Mesenchymal stem cell (in vitro differentiated cells and primary cell): ENCODE data around the gene ENGASE.

Experiments used
- DNase-seq: peaks from one replicate; pipeline ENCODE4 v3.0.0-alpha.2; 2013
- H2AFZ ChIP-seq: one replicate; pipeline ENCODE4 v1.6.1; 2013; ENCODE audit warnings: low read depth, mild to moderate bottlenecking, control low read depth, inconsistent platforms, low read length, moderate library complexity
- H2AK5ac ChIP-seq: 2 replicates; pipeline ENCODE4 v1.6.1; 2013; ENCODE audit warnings: low read length, moderate library complexity, mild to moderate bottlenecking, inconsistent platforms; ENCODE audit not compliant: severe bottlenecking
- H2BK120ac ChIP-seq: one replicate; pipeline ENCODE4 v1.6.1; 2013; ENCODE audit warnings: low read depth, mild to moderate bottlenecking, inconsistent platforms, low read length, moderate library complexity
- H2BK12ac ChIP-seq, 2 experiments: one replicate each; pipeline ENCODE4 v1.6.1; 2013; ENCODE audit warnings: inconsistent platforms in 2 of 2, low read length in 2 of 2, mild to moderate bottlenecking in 2 of 2, moderate library complexity in 2 of 2, control low read depth in 1 of 2
- H2BK15ac ChIP-seq: one replicate; pipeline ENCODE4 v1.6.1; 2013; ENCODE audit warnings: mild to moderate bottlenecking, low read depth, inconsistent platforms; ENCODE audit not compliant: poor library complexity, severe bottlenecking
- H2BK5ac ChIP-seq: 2 replicates; pipeline ENCODE4 v1.6.1; 2013; ENCODE audit warnings: low read depth, mild to moderate bottlenecking, low read length, control low read depth, inconsistent platforms; ENCODE audit not compliant: poor library complexity, severe bottlenecking
- H3K14ac ChIP-seq, 2 experiments: one replicate each; pipeline ENCODE4 v1.6.1; 2013; ENCODE audit warnings: inconsistent platforms in 2 of 2, low read length in 2 of 2, control low read depth in 1 of 2, mild to moderate bottlenecking in 1 of 2, moderate library complexity in 1 of 2
- H3K18ac ChIP-seq, 2 experiments: one replicate each; pipeline ENCODE4 v1.6.1; 2013; ENCODE audit warnings: inconsistent platforms in 2 of 2, low read length in 2 of 2, control low read depth in 1 of 2, low read depth in 1 of 2, mild to moderate bottlenecking in 1 of 2
- H3K23ac ChIP-seq, 2 experiments: one replicate each; pipeline ENCODE4 v1.6.1; 2013; ENCODE audit warnings: inconsistent platforms in 2 of 2, low read length in 2 of 2, mild to moderate bottlenecking in 2 of 2, moderate library complexity in 2 of 2, control low read depth in 1 of 2
- H3K27ac ChIP-seq: 2 replicates; pipeline ENCODE4 v1.5.1; 2013; ENCODE audit warnings: mild to moderate bottlenecking, moderate library complexity, low read length, control low read depth, inconsistent platforms; ENCODE audit not compliant: poor library complexity, severe bottlenecking
- H3K27me3 ChIP-seq, 2 experiments: 2 replicates each; pipeline versions ENCODE4 v1.6.1 to v1.7.0; 2013; ENCODE audit warnings: low read length in 2 of 2, mild to moderate bottlenecking in 2 of 2, moderate library complexity in 2 of 2, control low read depth in 1 of 2, inconsistent platforms in 1 of 2; ENCODE audit not compliant: control insufficient read depth in 1 of 2, insufficient read depth in 1 of 2
- H3K36me3 ChIP-seq, 2 experiments: 2 replicates each; pipeline versions ENCODE4 v1.6.1 to v1.7.0; 2013; ENCODE audit warnings: low read length in 2 of 2, control low read depth in 1 of 2, inconsistent platforms in 1 of 2, low read depth in 1 of 2, mild to moderate bottlenecking in 1 of 2; ENCODE audit not compliant: insufficient read depth in 2 of 2, control insufficient read depth in 1 of 2
- H3K4ac ChIP-seq, 2 experiments: one replicate each; pipeline ENCODE4 v1.6.1; 2013; ENCODE audit warnings: inconsistent platforms in 2 of 2, low read length in 2 of 2, mild to moderate bottlenecking in 2 of 2, moderate library complexity in 2 of 2, control low read depth in 1 of 2, low read depth in 1 of 2
- H3K4me1 ChIP-seq: 2 replicates; pipeline ENCODE4 v1.6.1; 2013; ENCODE audit warnings: low read depth, low read length, control low read depth; ENCODE audit not compliant: control insufficient read depth, insufficient read depth
- H3K4me2 ChIP-seq: 2 replicates; pipeline ENCODE4 v1.6.1; 2013; ENCODE audit warnings: low read length, mild to moderate bottlenecking, inconsistent platforms; ENCODE audit not compliant: poor library complexity, severe bottlenecking
- H3K4me3 ChIP-seq, 2 experiments: 2 replicates each; pipeline versions ENCODE4 v1.5.1 to v1.7.0; 2013; ENCODE audit warnings: low read length in 2 of 2, mild to moderate bottlenecking in 2 of 2, control low read depth in 1 of 2, low read depth in 1 of 2; ENCODE audit not compliant: insufficient read depth in 1 of 2
- H3K79me1 ChIP-seq: replicated peaks from 2 replicates; pipeline ENCODE4 v1.6.1; 2013; ENCODE audit warnings: mild to moderate bottlenecking, control low read depth, low read length, inconsistent platforms; ENCODE audit not compliant: poor library complexity, severe bottlenecking
- H3K9ac ChIP-seq: 2 replicates; pipeline ENCODE4 v1.7.0; 2013; ENCODE audit warnings: mild to moderate bottlenecking, low read length, moderate library complexity
- H3K9me3 ChIP-seq: 2 replicates; pipeline ENCODE4 v1.7.0; 2013; ENCODE audit warnings: mild to moderate bottlenecking, low read length; ENCODE audit not compliant: control insufficient read depth
- H4K8ac ChIP-seq: one replicate; pipeline ENCODE4 v1.6.1; 2013; ENCODE audit warnings: inconsistent platforms, mild to moderate bottlenecking, low read length, moderate library complexity
- H4K91ac ChIP-seq: one replicate; pipeline ENCODE4 v1.6.1; 2013; ENCODE audit warnings: mild to moderate bottlenecking, low read length, inconsistent platforms
- WGBS: methylation state at CpG from one replicate; pipeline ENCODE4 v1.1.7; 2013; ENCODE audit warnings: mixed read lengths; 5-methylcytosine and 5-hydroxymethylcytosine counted together

Gene ENGASE

DNA sequence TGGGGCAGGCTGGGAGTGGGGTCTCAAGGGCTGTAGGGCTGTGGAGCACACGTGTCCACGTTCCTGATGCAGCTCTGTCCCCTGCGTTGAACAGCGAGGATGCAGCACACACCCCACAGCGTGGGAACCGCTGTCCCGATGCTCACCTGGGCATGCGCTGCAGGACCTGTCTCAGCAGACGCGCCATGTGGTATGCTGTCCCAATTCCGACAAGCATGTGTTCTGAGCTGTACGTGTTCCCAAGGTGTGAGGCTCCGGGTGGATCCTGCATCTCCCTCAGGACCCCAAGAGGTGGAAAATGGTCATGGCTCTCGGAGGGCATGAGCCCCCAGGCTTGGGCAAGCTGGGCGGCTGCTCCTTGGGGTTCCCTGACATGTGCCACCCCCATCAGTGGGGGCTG, 34.2 kb downstream of the ENGASE start:
- Histone ChIP-seq H3K79me1 (no peaks in the 10 kb centered on the region), H3K4me3 (no peak overlapping the region), H2AK5ac (no peak overlapping the region), H3K27me3 (peaks cover 6 to 65% of the 10 kb centered on the region in 2 experiments), H3K4me2 (no peak overlapping the region), H3K9ac (no peak overlapping the region), H3K14ac (no peak overlapping the region), H3K23ac (no peak overlapping the region), H3K27ac (no peak overlapping the region), H2AFZ (no peak overlapping the region), H3K36me3 (no peaks in the 10 kb centered on the region), H3K4ac (no peak overlapping the region), H3K9me3 (no peaks in the 10 kb centered on the region), H3K18ac (no peak overlapping the region), H2BK120ac (no peak overlapping the region), H2BK15ac (no peak overlapping the region), H2BK12ac (no peak overlapping the region), H4K91ac (no peak overlapping the region), H2BK5ac (no peak overlapping the region), H3K4me1 (no peaks in the 10 kb centered on the region), H4K8ac (no peak overlapping the region)
- WGBS = 87% methylated on average over 15 of the region's 15 CpGs
- no peak for DNase-seq

- no peak overlapping the region for H3K9ac ChIP-seq
- H3K23ac ChIP-seq = no peak overlapping the region
- H3K79me1 ChIP-seq = no peaks in the 10 kb centered on the region
- no peak overlapping the region for H2AK5ac ChIP-seq
- peaks cover 11 to 66% of the 10 kb centered on the region in 2 experiments for H3K27me3 ChIP-seq
- no peak overlapping the region for H3K4ac ChIP-seq
- no peak overlapping the region for H3K14ac ChIP-seq
- H2BK12ac ChIP-seq = no peak overlapping the region
- no peak overlapping the region for H2BK5ac ChIP-seq
- no peak overlapping the region for H3K4me2 ChIP-seq
- no peak for DNase-seq
- H3K4me3 ChIP-seq = no peak overlapping the region
- H2BK15ac ChIP-seq = no peak overlapping the region
- no peak overlapping the region for H3K18ac ChIP-seq
- H4K91ac ChIP-seq = no peak overlapping the region
- no peak overlapping the region for H3K27ac ChIP-seq
- H2AFZ ChIP-seq = no peak overlapping the region
- H2BK120ac ChIP-seq = no peak overlapping the region
- no peaks in the 10 kb centered on the region for H3K4me1 ChIP-seq
- H3K9me3 ChIP-seq = no peaks in the 10 kb centered on the region
- 60% methylated on average over 10 of the region's 10 CpGs for WGBS
- no peak overlapping the region for H4K8ac ChIP-seq
- no peaks in the 10 kb centered on the region for H3K36me3 ChIP-seq
These were observed 35.0 kb downstream of the ENGASE start for GRCh38 chr17:79109584-79109983.

GRCh38 chr17:79111097-79111496, 36.5 kb downstream of the ENGASE start:
- H3K14ac ChIP-seq = no peak overlapping the region
- H3K4me2 ChIP-seq = no peak overlapping the region
- 87% methylated on average over 12 of the region's 12 CpGs for WGBS
- H2BK12ac ChIP-seq = no peak overlapping the region
- no peak overlapping the region for H2BK15ac ChIP-seq
- no peak overlapping the region for H3K4me3 ChIP-seq
- no peaks in the 10 kb centered on the region for H3K36me3 ChIP-seq
- no peak overlapping the region for H4K91ac ChIP-seq
- no peak overlapping the region for H2AK5ac ChIP-seq
- no peak overlapping the region for H3K27ac ChIP-seq
- H3K18ac ChIP-seq = no peak overlapping the region
- DNase-seq = no peak
- no peaks in the 10 kb centered on the region for H3K9me3 ChIP-seq
- H2AFZ ChIP-seq = no peak overlapping the region
- peaks cover 17 to 67% of the 10 kb centered on the region in 2 experiments for H3K27me3 ChIP-seq
- no peaks in the 10 kb centered on the region for H3K4me1 ChIP-seq
- no peak overlapping the region for H2BK5ac ChIP-seq
- no peak overlapping the region for H4K8ac ChIP-seq
- H3K23ac ChIP-seq = no peak overlapping the region
- no peaks in the 10 kb centered on the region for H3K79me1 ChIP-seq
- no peak overlapping the region for H2BK120ac ChIP-seq
- H3K9ac ChIP-seq = no peak overlapping the region
- no peak overlapping the region for H3K4ac ChIP-seq

GRCh38 chr17:79112471-79112870, 37.8 kb downstream of the ENGASE start:
- Histone ChIP-seq H3K23ac (no peak overlapping the region), H3K4me2 (no peak overlapping the region), H3K14ac (no peak overlapping the region), H2BK5ac (no peak overlapping the region), H3K18ac (no peak overlapping the region), H3K27me3 (peaks cover 20 to 76% of the 10 kb centered on the region in 2 experiments), H3K4me1 (no peaks in the 10 kb centered on the region), H3K9me3 (no peaks in the 10 kb centered on the region), H2AFZ (no peak overlapping the region), H3K9ac (no peak overlapping the region), H2BK15ac (no peak overlapping the region), H2BK12ac (no peak overlapping the region), H3K36me3 (no peaks in the 10 kb centered on the region), H3K27ac (no peak overlapping the region), H2AK5ac (no peak overlapping the region), H3K4ac (no peak overlapping the region), H3K79me1 (no peaks in the 10 kb centered on the region), H3K4me3 (no peak overlapping the region), H4K8ac (no peak overlapping the region), H2BK120ac (no peak overlapping the region), H4K91ac (no peak overlapping the region)
- no peak for DNase-seq
- 76% methylated on average over 7 of the region's 11 CpGs for WGBS
